ENCODE data around the gene NT5C2.

Gene NT5C2

DNA sequence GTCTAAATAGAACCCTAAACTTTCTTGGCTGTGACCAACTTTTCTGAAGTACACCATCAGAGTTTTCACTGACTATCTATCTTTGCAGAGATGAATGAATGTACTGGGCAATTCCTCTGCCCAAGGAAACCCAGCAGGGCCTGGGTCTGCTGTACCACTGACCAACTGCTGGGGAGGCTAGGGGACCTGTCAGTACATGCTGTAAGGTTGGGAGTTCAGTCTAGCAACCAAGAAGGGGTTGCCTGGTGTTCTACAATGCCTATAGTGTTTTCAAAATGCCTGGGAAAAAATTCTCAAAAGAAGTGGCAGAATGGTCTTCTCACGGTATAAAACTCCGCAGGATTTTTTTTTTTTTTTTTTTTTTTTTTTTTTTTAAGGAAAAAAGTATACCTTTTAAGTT is 106.3 kb downstream of the NT5C2 start:
- TF ChIP-seq, protein P1, sequence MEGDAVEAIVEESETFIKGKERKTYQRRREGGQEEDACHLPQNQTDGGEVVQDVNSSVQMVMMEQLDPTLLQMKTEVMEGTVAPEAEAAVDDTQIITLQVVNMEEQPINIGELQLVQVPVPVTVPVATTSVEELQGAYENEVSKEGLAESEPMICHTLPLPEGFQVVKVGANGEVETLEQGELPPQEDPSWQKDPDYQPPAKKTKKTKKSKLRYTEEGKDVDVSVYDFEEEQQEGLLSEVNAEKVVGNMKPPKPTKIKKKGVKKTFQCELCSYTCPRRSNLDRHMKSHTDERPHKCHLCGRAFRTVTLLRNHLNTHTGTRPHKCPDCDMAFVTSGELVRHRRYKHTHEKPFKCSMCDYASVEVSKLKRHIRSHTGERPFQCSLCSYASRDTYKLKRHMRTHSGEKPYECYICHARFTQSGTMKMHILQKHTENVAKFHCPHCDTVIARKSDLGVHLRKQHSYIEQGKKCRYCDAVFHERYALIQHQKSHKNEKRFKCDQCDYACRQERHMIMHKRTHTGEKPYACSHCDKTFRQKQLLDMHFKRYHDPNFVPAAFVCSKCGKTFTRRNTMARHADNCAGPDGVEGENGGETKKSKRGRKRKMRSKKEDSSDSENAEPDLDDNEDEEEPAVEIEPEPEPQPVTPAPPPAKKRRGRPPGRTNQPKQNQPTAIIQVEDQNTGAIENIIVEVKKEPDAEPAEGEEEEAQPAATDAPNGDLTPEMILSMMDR (IDR thresholded peaks at IDR 0.05; ENCODE audit: borderline replicate concordance, extremely low read depth, low read length, poor library complexity, severe bottlenecking): no peak
- no peak overlapping the region for H3K9ac ChIP-seq (ENCODE audit: low read depth, low read length)
- H3K4me3 ChIP-seq (ENCODE audit: low read depth in 1 of 2, low read length in 2 of 2): no peak overlapping the region
- no peaks in the 10 kb centered on the region for H4K20me1 ChIP-seq (ENCODE audit: insufficient read depth, low read length)
- no peaks in the 10 kb centered on the region for H3K79me2 ChIP-seq (ENCODE audit: insufficient read depth, low read length)
- ATAC-seq (ENCODE audit: insufficient read depth, low read depth) (no peak), DNase-seq (no peak)
- no peaks in the 10 kb centered on the region for H3K4me1 ChIP-seq (ENCODE audit: insufficient read depth, low read length)
- H3K4me2 ChIP-seq (ENCODE audit: insufficient read depth, low read length): no peak overlapping the region
- no peaks in the 10 kb centered on the region for H3K9me3 ChIP-seq (ENCODE audit: insufficient read depth, low read length, severe bottlenecking)
- H3K27me3 ChIP-seq (ENCODE audit: insufficient read depth, low read length, poor library complexity): no peaks in the 10 kb centered on the region
- no peak overlapping the region for H2AFZ ChIP-seq (ENCODE audit: low read depth, low read length)
- no peak overlapping the region for H3K27ac ChIP-seq (ENCODE audit: low read length)
- peaks cover 94% of the 10 kb centered on the region for H3K36me3 ChIP-seq (ENCODE audit: insufficient read depth, low read length)

DNA sequence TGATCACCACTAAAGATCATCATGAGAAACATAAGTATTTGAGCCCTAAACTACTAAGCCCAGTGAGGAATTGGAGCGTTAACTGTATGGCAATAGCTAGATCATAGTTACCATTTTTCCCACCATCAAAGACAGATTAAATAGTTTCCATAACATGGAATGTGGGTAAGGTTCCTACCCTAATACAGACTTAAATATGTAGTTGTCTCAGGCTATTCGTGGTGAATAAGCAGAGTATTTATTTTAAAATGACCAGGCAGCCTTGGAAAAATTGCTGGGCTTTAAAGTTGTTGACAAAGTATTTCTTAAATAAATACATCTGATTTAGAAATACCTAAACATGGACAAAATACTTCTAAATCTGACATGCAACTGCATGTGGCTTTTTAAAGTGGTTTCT is 106.8 kb downstream of the NT5C2 start:
- peaks cover 89% of the 10 kb centered on the region for H3K36me3 ChIP-seq (ENCODE audit: insufficient read depth, low read length)

DNA sequence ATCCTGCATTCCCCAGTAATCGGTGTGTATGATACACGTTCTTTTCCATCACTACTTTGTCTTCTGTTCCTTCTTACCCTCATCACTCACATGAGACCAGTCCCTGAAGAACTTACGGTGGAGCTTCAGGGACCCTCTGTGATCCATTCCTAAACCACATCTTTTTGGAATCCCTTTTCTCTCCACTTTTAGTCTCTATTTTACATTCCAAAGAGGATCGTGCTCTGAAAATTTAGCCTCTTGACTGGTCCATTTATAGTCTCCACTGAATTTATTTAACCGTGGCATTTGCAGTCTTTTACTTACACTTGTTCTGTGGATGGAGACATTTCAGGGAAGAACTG is 109.1 kb downstream of the NT5C2 start:
- TF ChIP-seq EZH2 (IDR thresholded peaks at IDR 0.05; ENCODE audit: borderline replicate concordance, low read depth, low read length, severe bottlenecking): no peak
- TF ChIP-seq, protein P1 (IDR thresholded peaks at IDR 0.05; ENCODE audit: borderline replicate concordance, extremely low read depth, low read length, poor library complexity, severe bottlenecking): no peak
- no peak overlapping the region for H3K27ac ChIP-seq (ENCODE audit: low read length)
- no peaks in the 10 kb centered on the region for H3K27me3 ChIP-seq (ENCODE audit: insufficient read depth, low read length, poor library complexity)
- H2AFZ ChIP-seq (ENCODE audit: low read depth, low read length): no peak overlapping the region
- DNase-seq (no peak), ATAC-seq (ENCODE audit: insufficient read depth, low read depth) (no peak)
- H3K36me3 ChIP-seq (ENCODE audit: insufficient read depth, low read length): peaks cover 66% of the 10 kb centered on the region
- H3K79me2 ChIP-seq (ENCODE audit: insufficient read depth, low read length): no peaks in the 10 kb centered on the region
- no peak overlapping the region for H3K4me2 ChIP-seq (ENCODE audit: insufficient read depth, low read length)
- H3K9me3 ChIP-seq (ENCODE audit: insufficient read depth, low read length, severe bottlenecking): no peaks in the 10 kb centered on the region
- H3K4me1 ChIP-seq (ENCODE audit: insufficient read depth, low read length): no peaks in the 10 kb centered on the region
- H4K20me1 ChIP-seq (ENCODE audit: insufficient read depth, low read length): no peaks in the 10 kb centered on the region
- no peak overlapping the region for H3K9ac ChIP-seq (ENCODE audit: low read depth, low read length)
- no peak overlapping the region for H3K4me3 ChIP-seq (ENCODE audit: low read depth in 1 of 2, low read length in 2 of 2)

More for the DNA sequence above, 106.8 kb downstream of the NT5C2 start:
- Histone ChIP-seq H3K9me3 (ENCODE audit: insufficient read depth, low read length, severe bottlenecking) (no peaks in the 10 kb centered on the region), H3K4me3 (ENCODE audit: low read depth in 1 of 2, low read length in 2 of 2) (no peak overlapping the region), H3K27me3 (ENCODE audit: insufficient read depth, low read length, poor library complexity) (no peaks in the 10 kb centered on the region), H2AFZ (ENCODE audit: low read depth, low read length) (no peak overlapping the region), H3K27ac (ENCODE audit: low read length) (no peak overlapping the region), H3K9ac (ENCODE audit: low read depth, low read length) (no peak overlapping the region), H4K20me1 (ENCODE audit: insufficient read depth, low read length) (no peaks in the 10 kb centered on the region), H3K4me2 (ENCODE audit: insufficient read depth, low read length) (no peak overlapping the region), H3K4me1 (ENCODE audit: insufficient read depth, low read length) (no peaks in the 10 kb centered on the region), H3K79me2 (ENCODE audit: insufficient read depth, low read length) (no peaks in the 10 kb centered on the region)
- TF ChIP-seq, protein P1 (IDR thresholded peaks at IDR 0.05; ENCODE audit: borderline replicate concordance, extremely low read depth, low read length, poor library complexity, severe bottlenecking): no peak
- no peak for TF ChIP-seq EZH2 (IDR thresholded peaks at IDR 0.05; ENCODE audit: borderline replicate concordance, low read depth, low read length, severe bottlenecking)
- ATAC-seq (ENCODE audit: insufficient read depth, low read depth) (no peak), DNase-seq (no peak)

Data from DND-41 (cell line).